Inflammatory macrophage treated with lipopolysaccharide for 4 hours (primary cell): ENCODE data around the gene SIDT2.
"Not testable (repeated sequence)": the region's sequence is repeated elsewhere in the genome, so short reads cannot be mapped to it uniquely, and the experiment has no call there.

Experiments
- DNase-seq: peaks from one replicate; pipeline ENCODE4 v3.0.0-alpha.2; 2020

The SIDT2 gene

GRCh38 chr11:117205211-117205818 lies 26.8 kb downstream of the SIDT2 start:
- DNase-seq, result no peak

- not testable (repeated sequence) for DNase-seq
These were observed 27.6 kb downstream of the SIDT2 start for GRCh38 chr11:117206111-117206510.

- not testable (repeated sequence) for DNase-seq
These were observed 28.3 kb downstream of the SIDT2 start for GRCh38 chr11:117206859-117207258.

GRCh38 chr11:117207481-117207880 lies 28.9 kb downstream of the SIDT2 start:
- not testable (repeated sequence) for DNase-seq

GRCh38 chr11:117208710-117209109 lies 30.2 kb downstream of the SIDT2 start:
- DNase-seq, result not testable (repeated sequence)

GRCh38 chr11:117209351-117210125 lies 31.0 kb downstream of the SIDT2 start:
- DNase-seq, result not testable (repeated sequence)

GRCh38 chr11:117210620-117211019 lies 32.1 kb downstream of the SIDT2 start:
- DNase-seq, result no peak

- no peak for DNase-seq
These were observed 34.3 kb downstream of the SIDT2 start for GRCh38 chr11:117212697-117213355.

GRCh38 chr11:117214404-117215110 lies 36.0 kb downstream of the SIDT2 start:
- DNase-seq, result no peak

GRCh38 chr11:117217141-117218084 lies 38.9 kb downstream of the SIDT2 start:
- DNase-seq, result no peak

- no peak for DNase-seq
These were observed 39.8 kb downstream of the SIDT2 start for GRCh38 chr11:117218133-117218915.

- no peak for DNase-seq
These were observed 40.5 kb downstream of the SIDT2 start for GRCh38 chr11:117219001-117219400.

GRCh38 chr11:117219455-117219854 lies 40.9 kb downstream of the SIDT2 start:
- DNase-seq, result no peak

- no peak for DNase-seq
These were observed 41.5 kb downstream of the SIDT2 start for GRCh38 chr11:117219995-117220394.

GRCh38 chr11:117220568-117220967 lies 42.0 kb downstream of the SIDT2 start:
- DNase-seq, result no peak

- DNase-seq, result no peak
These were observed 42.6 kb downstream of the SIDT2 start for GRCh38 chr11:117220999-117221774.

- no peak for DNase-seq
These were observed 43.4 kb downstream of the SIDT2 start for GRCh38 chr11:117221775-117222517.

- no peak for DNase-seq
These were observed 44.6 kb downstream of the SIDT2 start for GRCh38 chr11:117222991-117223740.
